Breast epithelium (tissue), 3 donors: ENCODE measurements around the gene MAPKAP1.

ENCODE experiments used
- CTCF ChIP-seq, 3 donors: fragments of 450-650 bp; IDR thresholded peaks; one replicate each; pipeline ENCODE4 v1.5.1; 2016 to 2017; ENCODE audit warnings: antibody characterized with exemption in 3 of 3, mild to moderate bottlenecking in 3 of 3, moderate library complexity in 3 of 3
- POLR2A ChIP-seq: fragments of 450-650 bp; IDR thresholded peaks from one replicate; pipeline ENCODE4 v1.6.1; 2016; ENCODE audit warnings: antibody characterized with exemption, mild to moderate bottlenecking, moderate library complexity
- POLR2AphosphoS5 ChIP-seq, 3 donors: sonication (generic); formaldehyde crosslinking; IDR thresholded peaks; one replicate each; pipeline ENCODE4 v1.6.1; 2017; ENCODE audit warnings: antibody characterized with exemption in 3 of 3

GRCh38 chr9:125457357-125457756 lies 249.7 kb downstream of the MAPKAP1 start:
- no peak for TF ChIP-seq CTCF (IDR thresholded peaks at IDR 0.05)
- TF ChIP-seq POLR2AphosphoS5 (IDR thresholded peaks at IDR 0.05) = no peak
- TF ChIP-seq POLR2A = no peak
